PC-3 (cell line): Measurements from ENCODE around the gene ADAMTSL5. TPM values are rescaled to one million over a fixed set of nuclear protein-coding genes. Genes with fewer than 3 reads are reported as not detected.
A peak's percentile ranks its signal among the peaks of the same experiment; 100 is the strongest.

Experiments used
- ATAC-seq: fragments of 200-7000 bp; cut with Tn5 transposase; 2 replicates; pipeline ENCODE4 v1.9.1; 2020; ENCODE audit warnings: mild to moderate bottlenecking, moderate library complexity
- BruUV-seq: library from RNA; stranded (reverse); fragments of 400-500 nt; replicated peaks from 2 replicates; lab custom pipeline; 2021; lab: Mats Ljungman, UMichigan
- CTCF ChIA-PET: fragments of 300-600 bp; sonication (Branson Sonifier 250); formaldehyde crosslinking; loops from one replicate; lab custom pipeline; 2022; ENCODE audit warnings: antibody characterized with exemption; lab: Charles Lee
- POLR2A ChIA-PET: fragments of 300-600 bp; sonication (Branson Sonifier 250); formaldehyde crosslinking; loops from one replicate; lab custom pipeline; 2022; ENCODE audit warnings: antibody characterized with exemption; ENCODE audit not compliant: unreplicated experiment; lab: Charles Lee
- DNase-seq: peaks from one replicate; pipeline ENCODE4 v3.0.0-alpha.2; 2015
- H2AFZ ChIP-seq: fragments of 300-600 bp; sonication (generic); 2 replicates; pipeline ENCODE4 v1.6.0; 2016; ENCODE audit warnings: antibody characterized with exemption, low read length
- H3F3A ChIP-seq: fragments of 300-600 bp; sonication (generic); one replicate; pipeline ENCODE4 v1.6.0; 2017; ENCODE audit warnings: antibody characterized with exemption, low read length, control low read depth, mild to moderate bottlenecking; ENCODE audit not compliant: unreplicated experiment
- H3K27ac ChIP-seq: fragments of 300-600 bp; sonication (generic); 2 replicates; pipeline ENCODE4 v1.5.1; 2016; ENCODE audit warnings: mild to moderate bottlenecking, low read length
- H3K27me3 ChIP-seq: fragments of 300-600 bp; sonication (generic); 2 replicates; pipeline ENCODE4 v1.6.1; 2016; ENCODE audit warnings: low read length, mixed read lengths
- H3K36me3 ChIP-seq: fragments of 300-600 bp; sonication (generic); 2 replicates; pipeline ENCODE4 v1.6.1; 2016; ENCODE audit warnings: low read depth, mixed run types, low read length, mixed read lengths
- H3K4me1 ChIP-seq: fragments of 300-600 bp; sonication (generic); 2 replicates; pipeline ENCODE4 v1.5.1; 2016; ENCODE audit warnings: low read length; ENCODE audit not compliant: insufficient read depth
- H3K4me2 ChIP-seq: fragments of 300-600 bp; sonication (generic); 2 replicates; pipeline ENCODE4 v1.6.0; 2016; ENCODE audit warnings: low read length
- H3K4me3 ChIP-seq: fragments of 300-600 bp; sonication (generic); 2 replicates; pipeline ENCODE4 v1.5.1; 2016; ENCODE audit warnings: mild to moderate bottlenecking, low read length, mixed read lengths
- H3K79me2 ChIP-seq: fragments of 300-600 bp; sonication (generic); 2 replicates; pipeline ENCODE4 v1.6.1; 2017; ENCODE audit warnings: low read length, mixed read lengths
- H3K9ac ChIP-seq: fragments of 300-600 bp; sonication (generic); 2 replicates; pipeline ENCODE4 v1.6.0; 2016; ENCODE audit warnings: mild to moderate bottlenecking, low read length
- H3K9me2 ChIP-seq: fragments of 300-600 bp; sonication (generic); replicated peaks from 2 replicates; pipeline ENCODE4 v1.6.1; 2016; ENCODE audit warnings: mixed run types, low read length, mixed read lengths
- H3K9me3 ChIP-seq: fragments of 300-600 bp; sonication (generic); 2 replicates; pipeline ENCODE4 v1.6.1; 2016; ENCODE audit warnings: low read length, mixed read lengths
- H4K20me1 ChIP-seq: fragments of 300-600 bp; sonication (generic); 2 replicates; pipeline ENCODE4 v1.6.1; 2016; ENCODE audit warnings: low read length, mixed read lengths
- CTCF ChIP-seq: fragments of 300-600 bp; sonication (generic); conservative IDR thresholded peaks from 2 replicates; pipeline ENCODE4 v1.5.1; 2017; ENCODE audit warnings: antibody characterized with exemption, low read depth, mild to moderate bottlenecking, low read length
- EZH2 ChIP-seq: fragments of 300-600 bp; sonication (generic); IDR thresholded peaks from one replicate; pipeline ENCODE4 v1.6.1; 2017; ENCODE audit warnings: antibody characterized with exemption, mild to moderate bottlenecking, low read length; ENCODE audit not compliant: unreplicated experiment
- EZH2phosphoT487 ChIP-seq: fragments of 300-600 bp; sonication (generic); IDR thresholded peaks from 2 replicates; pipeline ENCODE4 v1.6.1; 2018; ENCODE audit warnings: mild to moderate bottlenecking, antibody characterized with exemption, low read length, borderline replicate concordance
- intact Hi-C: fragments of 100-400 bp; cut with micrococcal nuclease; formaldehyde crosslinking; loops from 2 replicates; pipeline ENCODE4 v1.9.0; 2023
- total RNA-seq: library from RNA; depleted of rRNA; stranded (reverse); fragments of >200 nt; gene quantifications from 2 replicates; pipeline ENCODE4 v1.2.3, GENCODE V29; 2014

Gene ADAMTSL5
- total RNA-seq, 1 experiment from 2014 or later = 5.0 TPM

- ATAC-seq (no peak), DNase-seq (no peak)
- Histone ChIP-seq H3K9me3 (no peaks in the 10 kb centered on the region), H3K27me3 (no peaks in the 10 kb centered on the region), H4K20me1 (no peaks in the 10 kb centered on the region), H3K4me2 (peak overlapping the region; percentile 34; the same call in 1 of the 2 replicates), H3K4me3 (0 out of 2 replicates have a peak overlapping the region, but pooled peaks have one; percentile 18), H3K4me1 (peaks cover 3% of the 10 kb centered on the region; the same call in 1 of the 2 replicates), H3K36me3 (no peaks in the 10 kb centered on the region), H3K27ac (no peak overlapping the region), H3F3A (no peaks in the 10 kb centered on the region), H3K79me2 (peaks cover 3% of the 10 kb centered on the region; the same call in 1 of the 2 replicates), H3K9ac (no peak overlapping the region), H3K9me2 (no peaks in the 10 kb centered on the region), H2AFZ (no peak overlapping the region)
- intact Hi-C loops = no loop called here
- CTCF ChIA-PET = no interaction called here
- no TSS peak for BruUV-seq
- POLR2A ChIA-PET = interaction anchor here (0.6 kb wide), 1 partner anchor 196 kb away, joined by 11 read pairs; no protein-coding TSS in a partner anchor
- TF ChIP-seq CTCF = no peak
These were observed 4.3 kb downstream of the ADAMTSL5 start for GRCh38 chr19:1508507-1508856.

GRCh38 chr19:1507763-1508506 lies 4.9 kb downstream of the ADAMTSL5 start:
- BruUV-seq = no TSS peak

More at GRCh38 chr19:1507763-1508506, 4.9 kb downstream of the ADAMTSL5 start:
- H2AFZ ChIP-seq = peak overlapping the region; percentile 91
- ChIA-PET POLR2A (interaction anchor here (0.6 kb wide), 1 partner anchor 196 kb away, joined by 11 read pairs; no protein-coding TSS in a partner anchor), CTCF (no interaction called here)
- H3K4me2 ChIP-seq = peak overlapping the region; percentile 90
- no peaks in the 10 kb centered on the region for H4K20me1 ChIP-seq
- H3K4me1 ChIP-seq = peaks cover 3% of the 10 kb centered on the region; the same call in 1 of the 2 replicates
- peak overlapping the region; percentile 66 for H3K4me3 ChIP-seq
- H3K36me3 ChIP-seq = no peaks in the 10 kb centered on the region
- peak overlapping the region; percentile 78 for H3K27ac ChIP-seq
- H3K9me3 ChIP-seq = no peaks in the 10 kb centered on the region
- TF ChIP-seq EZH2phosphoT487 = no peak
- TF ChIP-seq CTCF = no peak
- no peak for TF ChIP-seq EZH2
- no peaks in the 10 kb centered on the region for H3K27me3 ChIP-seq
- ATAC-seq (peak; percentile 82), DNase-seq (peak; percentile 89)
- H3F3A ChIP-seq = no peaks in the 10 kb centered on the region
- H3K9ac ChIP-seq = peak overlapping the region; percentile 72
- no peaks in the 10 kb centered on the region for H3K9me2 ChIP-seq
- peaks cover 3% of the 10 kb centered on the region; the same call in 1 of the 2 replicates for H3K79me2 ChIP-seq
- intact Hi-C loops = no loop called here
